Adrenal gland (tissue), 12 donors: ENCODE results near the gene TKT. TPM values are rescaled to one million over a fixed set of nuclear protein-coding genes. Genes with fewer than 3 reads are reported as not detected.

Experiments
- DNase-seq, 7 donors: peaks; one replicate each; pipeline ENCODE4 v3.0.0-alpha.2; 2019 to 2020
- H3K27ac ChIP-seq, 5 donors: fragments of 200-600 bp; sonication (generic) in 4 of 5; 1 replicate in 3 of 5; 2 replicates in 2 of 5; pipeline versions ENCODE4 v1.5.1 to v1.8.0; 2016 to 2020; ENCODE audit warnings: mild to moderate bottlenecking in 1 of 5
- H3K27me3 ChIP-seq: fragments of 200-600 bp; 2 replicates; pipeline ENCODE4 v1.8.0; 2021
- H3K36me3 ChIP-seq, 2 donors: fragments of 200-600 bp; replicated peaks in 1 of 2; 1 replicate in 1 of 2; 2 replicates in 1 of 2; pipeline versions ENCODE4 v1.5.1 to v1.8.0; 2018 to 2022
- H3K4me1 ChIP-seq, 2 donors: fragments of 200-600 bp; replicated peaks in 1 of 2; 1 replicate in 1 of 2; 2 replicates in 1 of 2; pipeline versions ENCODE4 v1.5.1 to v1.8.0; 2018 to 2021
- H3K4me3 ChIP-seq, 4 donors: fragments of 200-600 bp; sonication (generic) in 3 of 4; one replicate each; pipeline ENCODE4 v1.5.1; 2016 to 2018
- H3K9me3 ChIP-seq, 3 donors: fragments of 200-600 bp; sonication (generic) in 1 of 3; replicated peaks in 1 of 3; 1 replicate in 2 of 3; 2 replicates in 1 of 3; pipeline versions ENCODE4 v1.5.1 to v1.8.0; 2016 to 2021
- CTCF ChIP-seq, 6 experiments: fragments of 450-650 bp in 4 of 6; fragments of 200-600 bp in 2 of 6; sonication (generic) in 1 of 6; IDR thresholded peaks; 1 replicate in 5 of 6; 2 replicates in 1 of 6; pipeline versions ENCODE4 v1.5.1 to v1.8.0; 2016 to 2021; ENCODE audit warnings: antibody characterized with exemption in 6 of 6, mild to moderate bottlenecking in 2 of 6, moderate library complexity in 1 of 6
- POLR2A ChIP-seq, 2 donors: fragments of 450-650 bp; IDR thresholded peaks; one replicate each; pipeline ENCODE4 v1.6.1; 2017; ENCODE audit warnings: antibody characterized with exemption in 2 of 2, mild to moderate bottlenecking in 2 of 2, moderate library complexity in 1 of 2
- WGBS, 4 donors: extraction: QIAGEN DNeasy Blood & Tissue Kit in 2 of 4; methylation state at CpG; one replicate each; pipeline versions ENCODE4 v1.1.5 to v1.1.7; 2013 to 2017; 5-methylcytosine and 5-hydroxymethylcytosine counted together
- intact Hi-C, 2 donors: fragments of 100-400 bp; cut with DNase I; formaldehyde crosslinking; loops; one replicate each; pipeline versions ENCODE4 v1.14.1 to v1.15.0; 2022 to 2023
- polyA plus RNA-seq, 3 donors: library from polyadenylated mRNA; stranded (reverse); fragments of 200-250 nt in 2 of 3; fragments of 350-450 nt in 1 of 3; fragmentation: Illumina TruSeq in 1 of 3; extraction: RNeasy Lipid Tissue Mini Kit (QIAGEN cat#74804) in 1 of 3; gene quantifications; one replicate each; pipeline ENCODE4 v1.2.3, GENCODE V29; 2013 to 2014
- total RNA-seq, 9 donors: library from RNA; depleted of rRNA in 4 of 9; stranded (reverse); fragments of >200 nt in 4 of 9; fragments of 120-200 nt in 1 of 9; fragmentation: NEBNext Ultra II Directional in 1 of 9; extraction: Animal tissue kit (Norgen Biotek cat#: 25700) in 1 of 9; gene quantifications; one replicate each; pipeline versions ENCODE4 v1.1.0 to v1.2.4, GENCODE V29; 2013 to 2023
- donor health status: healthy with polysubstance abuse.
- donor health status: Bipolar disorder and iron deficiency.
- donor health status: DM: yes; HTN: yes; CAD: no.
- donor health status: DM: no; HTN: no; CAD: no.
- donor health status: DM: no; HTN: no; CAD: no.
- donor health status: DM: yes; HTN: yes; CAD: no.

Gene TKT
- total and polyA plus RNA-seq, 12 donors: 131 to 516 (median 276) TPM

- Histone ChIP-seq H3K9me3 (no peaks in the 10 kb centered on the region), H3K4me3 (no peak overlapping the region), H3K4me1 (no peaks in the 10 kb centered on the region), H3K27me3 (no peaks in the 10 kb centered on the region), H3K27ac (no peak overlapping the region), H3K36me3 (peaks cover 0 to 91% of the 10 kb centered on the region in 2 donors)
- intact Hi-C loops: no loop called here
- 80 to 98% (median 91%) methylated on average over 7 of the region's 7 CpGs for WGBS, 4 donors
- TF ChIP-seq CTCF (IDR thresholded peaks at IDR 0.05) (no peak), POLR2A (IDR thresholded peaks at IDR 0.05) (no peak)
- DNase-seq: peak in 2 of 7 donors; percentile 3 to 15
Observed at GRCh38 chr3:53184701-53185100, 71.1 kb downstream of the TKT start.

- DNase-seq: peak in 2 of 7 donors; percentile 4 to 19
- intact Hi-C loops: no loop called here
- H3K4me1 ChIP-seq: no peaks in the 10 kb centered on the region
- H3K27me3 ChIP-seq: no peaks in the 10 kb centered on the region
- H3K36me3 ChIP-seq: peaks cover 0 to 91% of the 10 kb centered on the region in 2 donors
- no peak overlapping the region for H3K4me3 ChIP-seq
- no peak overlapping the region for H3K27ac ChIP-seq
- H3K9me3 ChIP-seq: no peaks in the 10 kb centered on the region
- WGBS, 4 donors: 89 to 100% (median 98%) methylated on average over 2 to 9 of the region's 9 CpGs
- TF ChIP-seq POLR2A (IDR thresholded peaks at IDR 0.05) (no peak), CTCF (IDR thresholded peaks at IDR 0.05) (no peak)
Observed at GRCh38 chr3:53183514-53183913, 72.3 kb downstream of the TKT start.

GRCh38 chr3:53182764-53183355 is 73.0 kb downstream of the TKT start:
- Histone ChIP-seq H3K4me3 (no peak overlapping the region), H3K27ac (no peak overlapping the region), H3K9me3 (no peaks in the 10 kb centered on the region), H3K36me3 (peaks cover 0 to 92% of the 10 kb centered on the region in 2 donors), H3K4me1 (no peaks in the 10 kb centered on the region), H3K27me3 (no peaks in the 10 kb centered on the region)
- peak in 1 of 7 donors; percentile 3 for DNase-seq
- 85 to 89% (median 87%) methylated on average over 17 to 20 of the region's 20 CpGs for WGBS, 4 donors
- TF ChIP-seq CTCF (IDR thresholded peaks at IDR 0.05) (no peak), POLR2A (IDR thresholded peaks at IDR 0.05) (no peak)
- intact Hi-C loops: no loop called here

- TF ChIP-seq POLR2A (IDR thresholded peaks at IDR 0.05) (no peak), CTCF (IDR thresholded peaks at IDR 0.05) (no peak)
- Histone ChIP-seq H3K27me3 (no peaks in the 10 kb centered on the region), H3K4me3 (no peak overlapping the region), H3K36me3 (peaks cover 0 to 81% of the 10 kb centered on the region in 2 donors), H3K27ac (no peak overlapping the region), H3K9me3 (no peaks in the 10 kb centered on the region), H3K4me1 (peaks cover under 1% of the 10 kb centered on the region in 2 donors)
- DNase-seq: peak in 1 of 7 donors; percentile 19
- intact Hi-C loops: no loop called here
- 89 to 95% (median 93%) methylated on average over 7 to 11 of the region's 11 CpGs for WGBS, 4 donors
Observed at GRCh38 chr3:53181528-53181927, 74.3 kb downstream of the TKT start.
